A549 (cell line): ENCODE data around the gene PPP1R1C. TPM values are rescaled to one million over a fixed set of nuclear protein-coding genes. Genes with fewer than 3 reads are reported as not detected.

Source experiments
- ATAC-seq, 2 experiments: fragments of 200-7000 bp in 1 of 2; fragments of >200 bp in 1 of 2; cut with Nextera tagmentation in 1 of 2; cut with Tn5 transposase in 1 of 2; 3 replicates each; pipeline versions ENCODE4 v1.8.0 to v1.9.1; 2018 to 2020; ENCODE audit warnings: mild to moderate bottlenecking in 1 of 2, moderate library complexity in 1 of 2
- CTCF ChIA-PET: fragments of 300-600 bp; sonication (Branson Sonifier 250); formaldehyde crosslinking; extraction: SDS; loops from one replicate; lab custom pipeline; 2021; ENCODE audit warnings: antibody characterized with exemption, inconsistent platforms; lab: Yijun Ruan, JAX
- POLR2A ChIA-PET: fragments of 350-600 bp; formaldehyde crosslinking; extraction: SDS; loops from one replicate; lab custom pipeline; 2021; ENCODE audit warnings: antibody characterized with exemption, inconsistent platforms; lab: Yijun Ruan, JAX
- DNase-seq, 2 experiments: peaks; one replicate each; pipeline versions ENCODE4 v3.0.0 to v3.0.0-alpha.2; 2011 to 2016; ENCODE audit warnings: low read depth in 1 of 2, low spot score in 1 of 2
- FAIRE-seq: peaks from 2 replicates; lab custom pipeline; 2011; peaks lifted over from hg19 to GRCh38; lab: Jason Lieb, UNC
- H3K27ac ChIP-seq, 2 experiments: fragments of >200 bp; sonication (Bioruptor Twin); formaldehyde crosslinking; 3 replicates each; pipeline ENCODE4 v1.5.1; 2016 to 2017
- H3K4me1 ChIP-seq: fragments of >200 bp; sonication (Bioruptor Twin); formaldehyde crosslinking; 3 replicates; pipeline ENCODE4 v1.6.1; 2016
- H3K4me2 ChIP-seq: fragments of >200 bp; sonication (Bioruptor Twin); formaldehyde crosslinking; 3 replicates; pipeline ENCODE4 v1.6.1; 2016
- H3K4me3 ChIP-seq: fragments of >200 bp; sonication (Bioruptor Twin); formaldehyde crosslinking; 3 replicates; pipeline ENCODE4 v1.5.1; 2016
- H3K9me3 ChIP-seq: fragments of >200 bp; sonication (Bioruptor Twin); formaldehyde crosslinking; 3 replicates; pipeline ENCODE4 v1.6.1; 2016
- BCL3 ChIP-seq: fragments of >200 bp; sonication (Bioruptor Twin); formaldehyde crosslinking; IDR thresholded peaks from 3 replicates; pipeline ENCODE4 v1.6.1; 2016
- BHLHE40 ChIP-seq: IDR thresholded peaks from 2 replicates; pipeline ENCODE4 v1.6.1; 2012; ENCODE audit warnings: low read depth, low read length, inconsistent platforms
- CBX2 ChIP-seq: fragments of 200-600 bp; sonication (generic); IDR thresholded peaks from 2 replicates; pipeline ENCODE4 v1.6.1; 2016; ENCODE audit warnings: low read depth, mild to moderate bottlenecking, borderline replicate concordance
- CHD4 ChIP-seq: fragments of 200-600 bp; sonication (generic); IDR thresholded peaks from 2 replicates; pipeline ENCODE4 v1.6.1; 2016; ENCODE audit warnings: antibody characterized with exemption, mild to moderate bottlenecking, borderline replicate concordance
- ESRRA ChIP-seq: fragments of 150-350 bp; IDR thresholded peaks from 2 replicates; pipeline ENCODE4 v1.6.1; 2014; ENCODE audit warnings: mild to moderate bottlenecking, low read length, borderline replicate concordance
- GATA3 ChIP-seq: IDR thresholded peaks from 2 replicates; pipeline ENCODE4 v1.6.1; 2012; ENCODE audit warnings: borderline replicate concordance
- HDAC2 ChIP-seq: fragments of 200-600 bp; sonication (generic); IDR thresholded peaks from 2 replicates; pipeline ENCODE4 v1.6.1; 2016
- HES2 ChIP-seq: fragments of >200 bp; sonication (Bioruptor Twin); formaldehyde crosslinking; IDR thresholded peaks from 2 replicates; pipeline ENCODE4 v1.6.1; 2016
- HEYL ChIP-seq: fragments of 250-450 bp; sonication (Bioruptor Pico); IDR thresholded peaks from 2 replicates; pipeline ENCODE4 v1.8.0; 2021; ENCODE audit warnings: mild to moderate bottlenecking, moderate library complexity
- HOXA7 ChIP-seq: fragments of 250-450 bp; sonication (Bioruptor Pico); IDR thresholded peaks from 2 replicates; pipeline ENCODE4 v1.5.0; 2020; ENCODE audit warnings: mild to moderate bottlenecking, moderate library complexity
- HOXB13 ChIP-seq: fragments of 250-450 bp; sonication (Bioruptor Pico); IDR thresholded peaks from 2 replicates; pipeline ENCODE4 v1.5.0; 2020; ENCODE audit warnings: low read depth, mild to moderate bottlenecking, moderate library complexity
- HOXB5 ChIP-seq: fragments of 250-450 bp; sonication (Bioruptor Pico); IDR thresholded peaks from 2 replicates; pipeline ENCODE4 v1.5.0; 2020; ENCODE audit warnings: mild to moderate bottlenecking, moderate library complexity
- JUN ChIP-seq, 2 experiments: fragments of >200 bp; sonication (Bioruptor Twin); formaldehyde crosslinking; IDR thresholded peaks; 2 replicates in 1 of 2; 3 replicates in 1 of 2; pipeline ENCODE4 v1.6.1; 2016 to 2017
- JUNB ChIP-seq: fragments of >200 bp; sonication (Bioruptor Twin); formaldehyde crosslinking; IDR thresholded peaks from 2 replicates; pipeline ENCODE4 v1.6.1; 2016
- MAFK ChIP-seq: fragments of 450-650 bp; IDR thresholded peaks from 2 replicates; pipeline ENCODE4 v1.6.1; 2014; ENCODE audit not compliant: partially characterized antibody
- MAX ChIP-seq: IDR thresholded peaks from 2 replicates; pipeline ENCODE4 v1.6.1; 2012
- MAZ ChIP-seq: fragments of 150-350 bp; IDR thresholded peaks from 2 replicates; pipeline ENCODE4 v1.6.1; 2014; ENCODE audit warnings: antibody characterized with exemption, low read depth, low read length, borderline replicate concordance
- MYC ChIP-seq: IDR thresholded peaks from 2 replicates; pipeline ENCODE4 v1.6.1; 2012; ENCODE audit warnings: mild to moderate bottlenecking, inconsistent platforms, low read length, improper control_type of control experiment, borderline replicate concordance
- NPAS2 ChIP-seq: fragments of 250-450 bp; sonication (Bioruptor Pico); IDR thresholded peaks from 2 replicates; pipeline ENCODE4 v1.8.0; 2022; ENCODE audit warnings: mild to moderate bottlenecking, moderate library complexity, borderline replicate concordance
- RFX5 ChIP-seq: fragments of 450-650 bp; IDR thresholded peaks from 2 replicates; pipeline ENCODE4 v1.7.1; 2014; ENCODE audit warnings: antibody characterized with exemption, mild to moderate bottlenecking, moderate library complexity
- SMC3 ChIP-seq: fragments of >200 bp; sonication (Bioruptor Twin); formaldehyde crosslinking; IDR thresholded peaks from 3 replicates; pipeline ENCODE4 v1.6.1; 2018; ENCODE audit warnings: inconsistent platforms
- SREBF2 ChIP-seq: fragments of 450-650 bp; IDR thresholded peaks from 2 replicates; pipeline ENCODE4 v1.6.1; 2014; ENCODE audit warnings: mild to moderate bottlenecking, moderate library complexity
- ZC3H11A ChIP-seq: fragments of 450-650 bp; IDR thresholded peaks from 2 replicates; pipeline ENCODE4 v1.6.1; 2014; ENCODE audit warnings: antibody characterized with exemption, mild to moderate bottlenecking
- ZFP36 ChIP-seq: fragments of 450-650 bp; IDR thresholded peaks from 2 replicates; pipeline ENCODE4 v1.6.1; 2014; ENCODE audit warnings: borderline replicate concordance; ENCODE audit not compliant: partially characterized antibody
- ZNF302 ChIP-seq: fragments of 250-450 bp; sonication (Bioruptor Pico); IDR thresholded peaks from 2 replicates; pipeline ENCODE4 v1.9.0; 2021; ENCODE audit warnings: inconsistent platforms, mild to moderate bottlenecking, moderate library complexity
- ZSCAN20 ChIP-seq: fragments of 250-450 bp; sonication (Bioruptor Pico); IDR thresholded peaks from 2 replicates; pipeline ENCODE4 v1.8.0; 2022; ENCODE audit warnings: mild to moderate bottlenecking, moderate library complexity
- WGBS: methylation state at CpG from one replicate; pipeline ENCODE4 v1.1.6; 2017; ENCODE audit errors: missing lambda C conversion rate; 5-methylcytosine and 5-hydroxymethylcytosine counted together
- polyA plus RNA-seq, 4 experiments: library from polyadenylated mRNA; depleted of rRNA in 3 of 4; stranded (reverse); fragments of >200 nt; fragmentation: RNase III in 1 of 4; extraction: RNeasy Plus Mini Kit Qiagen cat#74134 plus additional on column Dnase treatment in 1 of 4; gene quantifications; 2 replicates in 3 of 4; 3 replicates in 1 of 4; pipeline ENCODE4 v1.2.3, GENCODE V29; 2011 to 2017
- TF ChIP-seq, protein P1 (sequence below): IDR thresholded peaks from 2 replicates; pipeline ENCODE4 v1.6.1; 2012
- TF ChIP-seq, protein P2 (sequence below): fragments of 150-350 bp; IDR thresholded peaks from 2 replicates; pipeline ENCODE4 v1.6.1; 2014; ENCODE audit warnings: low read depth, mild to moderate bottlenecking, low read length
- TF ChIP-seq, protein P3 (sequence below): fragments of >200 bp; sonication (Bioruptor Twin); formaldehyde crosslinking; IDR thresholded peaks from 3 replicates; pipeline ENCODE4 v1.5.1; 2016

Gene PPP1R1C
- polyA plus RNA-seq, 2 of the 4 experiments (the other 2 are of a cell fraction) = 0.81 to 2.7 TPM

DNA sequence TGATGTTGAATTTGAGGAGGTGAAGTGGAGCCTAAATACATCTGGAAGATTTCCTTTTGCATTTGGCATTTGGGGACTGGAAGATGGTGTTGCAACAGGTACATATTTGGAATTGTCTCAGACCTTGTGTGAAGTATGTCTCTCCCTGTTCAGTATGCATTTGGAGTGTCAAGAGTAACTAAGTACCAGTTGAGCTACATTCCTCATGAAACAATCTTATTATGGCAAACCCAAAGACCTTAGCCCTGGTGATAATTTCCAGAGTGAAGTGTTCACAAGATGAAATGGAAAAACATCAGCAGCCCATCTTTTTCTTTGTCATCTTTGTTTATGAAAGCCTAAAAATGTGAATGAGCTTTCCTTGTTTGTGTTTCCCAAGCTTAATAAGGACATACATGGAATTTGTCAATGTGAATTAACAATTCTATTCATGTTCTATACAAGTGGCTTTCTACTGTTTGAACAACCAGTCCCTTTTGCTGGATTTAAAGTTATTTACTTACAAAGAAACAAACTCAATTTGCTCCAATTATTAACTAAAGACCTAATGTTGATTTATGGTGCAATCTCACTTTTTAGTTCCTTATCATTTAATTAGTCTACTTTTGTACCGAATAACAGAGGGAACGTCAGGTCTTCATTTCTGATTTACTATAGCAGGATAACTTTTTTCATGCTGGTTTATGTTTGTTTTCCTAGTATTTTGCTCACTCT is 42.1 kb upstream of the PPP1R1C start:
- no peak for ATAC-seq
- Histone ChIP-seq H3K9me3 (no peaks in the 10 kb centered on the region), H3K4me1 (no peaks in the 10 kb centered on the region), H3K4me2 (no peak overlapping the region), H3K4me3 (no peak overlapping the region), H3K27ac (no peak overlapping the region)
- CTCF ChIA-PET = no interaction called here
- POLR2A ChIA-PET = no interaction called here
- no peak for DNase-seq
- FAIRE-seq = no peak
- no peak for TF ChIP-seq ZSCAN20
- TF ChIP-seq HEYL (CRISPR knock-in tag) = no peak
- TF ChIP-seq MAX = no peak
- TF ChIP-seq HDAC2 = no peak
- no peak for TF ChIP-seq ZNF302 (CRISPR knock-in tag)
- TF ChIP-seq GATA3 = no peak
- TF ChIP-seq, protein P1, sequence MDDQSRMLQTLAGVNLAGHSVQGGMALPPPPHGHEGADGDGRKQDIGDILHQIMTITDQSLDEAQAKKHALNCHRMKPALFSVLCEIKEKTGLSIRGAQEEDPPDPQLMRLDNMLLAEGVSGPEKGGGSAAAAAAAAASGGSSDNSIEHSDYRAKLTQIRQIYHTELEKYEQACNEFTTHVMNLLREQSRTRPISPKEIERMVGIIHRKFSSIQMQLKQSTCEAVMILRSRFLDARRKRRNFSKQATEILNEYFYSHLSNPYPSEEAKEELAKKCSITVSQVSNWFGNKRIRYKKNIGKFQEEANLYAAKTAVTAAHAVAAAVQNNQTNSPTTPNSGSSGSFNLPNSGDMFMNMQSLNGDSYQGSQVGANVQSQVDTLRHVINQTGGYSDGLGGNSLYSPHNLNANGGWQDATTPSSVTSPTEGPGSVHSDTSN = no peak
- no peak for TF ChIP-seq MYC
- TF ChIP-seq ZC3H11A = no peak
- no peak for TF ChIP-seq ZFP36
- no peak for TF ChIP-seq CHD4
- no peak for TF ChIP-seq JUN (IDR thresholded peaks at IDR 0.05)
- TF ChIP-seq, protein P2, sequence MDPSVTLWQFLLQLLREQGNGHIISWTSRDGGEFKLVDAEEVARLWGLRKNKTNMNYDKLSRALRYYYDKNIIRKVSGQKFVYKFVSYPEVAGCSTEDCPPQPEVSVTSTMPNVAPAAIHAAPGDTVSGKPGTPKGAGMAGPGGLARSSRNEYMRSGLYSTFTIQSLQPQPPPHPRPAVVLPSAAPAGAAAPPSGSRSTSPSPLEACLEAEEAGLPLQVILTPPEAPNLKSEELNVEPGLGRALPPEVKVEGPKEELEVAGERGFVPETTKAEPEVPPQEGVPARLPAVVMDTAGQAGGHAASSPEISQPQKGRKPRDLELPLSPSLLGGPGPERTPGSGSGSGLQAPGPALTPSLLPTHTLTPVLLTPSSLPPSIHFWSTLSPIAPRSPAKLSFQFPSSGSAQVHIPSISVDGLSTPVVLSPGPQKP = no peak
- TF ChIP-seq SREBF2 = no peak
- no peak for TF ChIP-seq HES2
- TF ChIP-seq HOXB5 (CRISPR knock-in tag) = no peak
- no peak for TF ChIP-seq MAFK
- 88% methylated on average over 2 of the region's 2 CpGs for WGBS

DNA sequence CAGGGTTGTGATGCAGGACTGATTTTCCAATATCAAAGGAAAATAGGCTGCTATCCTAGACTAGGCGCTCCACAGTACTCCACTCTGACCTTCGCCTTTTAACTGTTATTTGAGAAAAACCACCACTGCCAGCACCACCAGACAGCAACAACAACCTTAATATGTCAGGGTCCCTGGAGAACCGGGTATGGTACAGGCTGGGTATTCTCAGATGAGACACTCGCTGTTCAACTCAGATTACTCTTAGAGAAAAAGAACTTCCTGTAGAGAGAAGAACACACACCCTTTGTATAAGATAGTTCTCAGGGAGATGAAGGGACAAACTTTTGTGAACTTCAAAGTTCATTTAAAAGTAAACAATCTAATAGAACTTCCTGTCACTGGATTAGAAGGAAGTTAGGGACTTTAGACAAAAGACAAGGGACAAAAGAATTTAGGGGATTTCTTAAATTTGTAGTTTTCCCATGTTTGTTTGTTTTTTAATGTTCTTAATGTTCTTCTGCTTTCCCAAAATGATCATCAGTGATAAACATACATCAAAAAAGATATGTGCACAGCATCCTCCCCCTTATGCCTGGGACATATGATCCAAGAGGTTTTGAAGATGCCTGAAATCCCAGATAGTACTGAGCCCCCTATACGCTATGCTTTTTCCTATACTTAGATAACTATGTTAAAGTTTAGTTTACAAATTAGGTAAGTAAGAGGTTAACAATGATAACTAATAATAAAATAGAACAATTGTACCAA is 41.3 kb upstream of the PPP1R1C start:
- no peak overlapping the region for H3K4me2 ChIP-seq
- 79% methylated on average over 5 of the region's 5 CpGs for WGBS

More for the DNA sequence above, 41.3 kb upstream of the PPP1R1C start:
- CTCF ChIA-PET = no interaction called here
- H3K4me3 ChIP-seq = no peak overlapping the region
- POLR2A ChIA-PET = no interaction called here
- ATAC-seq (no peak), FAIRE-seq (no peak), DNase-seq (no peak)
- no peaks in the 10 kb centered on the region for H3K9me3 ChIP-seq
- TF ChIP-seq CBX2 (no peak), HOXA7 (CRISPR knock-in tag) (no peak), HOXB5 (CRISPR knock-in tag) (no peak), BCL3 (no peak), ESRRA (no peak), ZC3H11A (no peak), ZFP36 (no peak), JUNB (no peak), MAZ (no peak), JUN (IDR thresholded peaks at IDR 0.05) (no peak), HEYL (CRISPR knock-in tag) (no peak), NPAS2 (CRISPR knock-in tag) (no peak), CHD4 (no peak), SMC3 (no peak), BHLHE40 (no peak), RFX5 (no peak), HOXB13 (CRISPR knock-in tag) (no peak)
- TF ChIP-seq, protein P3, sequence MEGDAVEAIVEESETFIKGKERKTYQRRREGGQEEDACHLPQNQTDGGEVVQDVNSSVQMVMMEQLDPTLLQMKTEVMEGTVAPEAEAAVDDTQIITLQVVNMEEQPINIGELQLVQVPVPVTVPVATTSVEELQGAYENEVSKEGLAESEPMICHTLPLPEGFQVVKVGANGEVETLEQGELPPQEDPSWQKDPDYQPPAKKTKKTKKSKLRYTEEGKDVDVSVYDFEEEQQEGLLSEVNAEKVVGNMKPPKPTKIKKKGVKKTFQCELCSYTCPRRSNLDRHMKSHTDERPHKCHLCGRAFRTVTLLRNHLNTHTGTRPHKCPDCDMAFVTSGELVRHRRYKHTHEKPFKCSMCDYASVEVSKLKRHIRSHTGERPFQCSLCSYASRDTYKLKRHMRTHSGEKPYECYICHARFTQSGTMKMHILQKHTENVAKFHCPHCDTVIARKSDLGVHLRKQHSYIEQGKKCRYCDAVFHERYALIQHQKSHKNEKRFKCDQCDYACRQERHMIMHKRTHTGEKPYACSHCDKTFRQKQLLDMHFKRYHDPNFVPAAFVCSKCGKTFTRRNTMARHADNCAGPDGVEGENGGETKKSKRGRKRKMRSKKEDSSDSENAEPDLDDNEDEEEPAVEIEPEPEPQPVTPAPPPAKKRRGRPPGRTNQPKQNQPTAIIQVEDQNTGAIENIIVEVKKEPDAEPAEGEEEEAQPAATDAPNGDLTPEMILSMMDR = no peak
- TF ChIP-seq, protein P1 = no peak
- no peaks in the 10 kb centered on the region for H3K4me1 ChIP-seq
- H3K27ac ChIP-seq = no peak overlapping the region
